Effector memory CD4-positive, alpha-beta T cell (primary cell): Measurements from ENCODE around the gene ELMO2.

Experiments
- DNase-seq, 3 donors: peaks; one replicate each; pipeline ENCODE4 v3.0.0-alpha.2; 2020
- H3K27ac ChIP-seq: 2 replicates; pipeline ENCODE4 v1.7.0; 2013; ENCODE audit warnings: mild to moderate bottlenecking, low read length, moderate library complexity; ENCODE audit not compliant: insufficient read depth, poor library complexity, severe bottlenecking
- H3K27me3 ChIP-seq: replicated peaks from 2 replicates; pipeline ENCODE4 v1.7.0; 2013; ENCODE audit warnings: mild to moderate bottlenecking, low read length; ENCODE audit not compliant: insufficient read depth, control insufficient read depth, poor library complexity, severe bottlenecking
- H3K36me3 ChIP-seq: 2 replicates; pipeline ENCODE4 v1.7.0; 2013; ENCODE audit warnings: mild to moderate bottlenecking, low read length, moderate library complexity; ENCODE audit not compliant: control insufficient read depth, insufficient read depth
- H3K4me1 ChIP-seq: 2 replicates; pipeline ENCODE4 v1.7.0; 2013; ENCODE audit warnings: low read length, mild to moderate bottlenecking; ENCODE audit not compliant: control insufficient read depth, insufficient read depth, poor library complexity, severe bottlenecking
- H3K4me3 ChIP-seq: 2 replicates; pipeline ENCODE4 v1.7.0; 2013; ENCODE audit warnings: low read length, low read depth, mild to moderate bottlenecking; ENCODE audit not compliant: insufficient read depth, poor library complexity, severe bottlenecking
- H3K9me3 ChIP-seq: 2 replicates; pipeline ENCODE4 v1.7.0; 2013; ENCODE audit warnings: mild to moderate bottlenecking, low read length, moderate library complexity; ENCODE audit not compliant: control insufficient read depth

Gene ELMO2

GRCh38 chr20:46346770-46347169 is 59.6 kb downstream of the ELMO2 start:
- H3K36me3 ChIP-seq = peaks cover 16% of the 10 kb centered on the region

GRCh38 chr20:46344488-46345162 is 61.8 kb downstream of the ELMO2 start:
- Histone ChIP-seq H3K9me3 (no peaks in the 10 kb centered on the region), H3K4me1 (peaks cover 12% of the 10 kb centered on the region), H3K4me3 (no peak overlapping the region), H3K27ac (no peak overlapping the region), H3K36me3 (no peaks in the 10 kb centered on the region), H3K27me3 (peaks cover 3% of the 10 kb centered on the region)
- DNase-seq = no peak

More at GRCh38 chr20:46346770-46347169, 59.6 kb downstream of the ELMO2 start:
- no peaks in the 10 kb centered on the region for H3K9me3 ChIP-seq
- peaks cover 12% of the 10 kb centered on the region for H3K4me1 ChIP-seq
- no peaks in the 10 kb centered on the region for H3K27me3 ChIP-seq
- H3K4me3 ChIP-seq = no peak overlapping the region
- no peak for DNase-seq
- no peak overlapping the region for H3K27ac ChIP-seq

DNA sequence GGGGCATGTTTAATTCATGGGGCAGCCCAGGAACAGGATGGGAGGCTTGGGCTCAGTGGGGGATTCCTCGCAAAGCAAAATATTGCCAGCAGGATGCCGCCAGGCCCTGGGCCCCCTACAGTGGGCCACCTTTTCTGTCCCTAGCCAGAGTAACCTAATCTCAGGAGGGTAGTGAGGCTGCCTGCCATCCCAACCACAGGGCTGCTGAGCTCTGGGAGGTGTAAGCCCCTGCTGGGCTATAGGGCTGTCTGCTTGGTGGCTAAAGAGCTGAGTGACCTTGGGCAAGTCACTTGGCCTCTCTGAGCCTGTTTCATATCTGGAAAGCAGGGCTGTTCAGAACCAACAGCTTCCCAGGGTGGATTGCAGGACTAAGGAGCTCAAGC is 62.4 kb downstream of the ELMO2 start:
- H3K27me3 ChIP-seq = peaks cover 3% of the 10 kb centered on the region

DNA sequence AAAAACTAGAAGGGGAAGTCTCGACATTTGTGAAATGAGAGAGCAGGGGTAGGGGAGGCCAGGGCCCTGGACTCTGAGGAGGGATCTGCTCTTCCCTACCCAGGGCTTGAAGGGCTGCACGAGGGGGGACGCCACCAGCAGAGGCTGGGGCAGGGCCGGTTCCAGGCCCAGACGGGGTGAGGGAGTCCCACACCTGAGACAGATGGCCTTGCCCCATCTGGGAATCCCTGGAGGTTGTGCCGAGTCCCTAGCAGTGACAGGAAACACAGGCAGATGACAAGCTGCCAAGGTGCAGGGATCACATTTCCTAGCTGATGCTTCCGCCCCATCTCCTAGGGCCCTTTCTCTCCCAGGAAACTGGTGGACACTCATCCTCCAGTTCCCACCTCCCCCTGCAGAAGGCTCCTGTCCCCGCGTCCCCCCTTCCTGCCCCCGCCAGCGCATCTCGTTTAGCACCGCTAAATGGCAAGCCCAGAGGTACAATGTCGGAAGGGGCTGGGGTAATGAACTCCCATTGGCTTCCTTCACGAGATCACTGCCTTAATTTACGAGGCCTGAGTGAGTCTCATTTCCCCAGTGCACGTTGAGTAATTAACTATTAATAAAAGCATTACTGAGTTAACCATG is 63.0 kb downstream of the ELMO2 start:
- Histone ChIP-seq H3K27ac (no peak overlapping the region), H3K27me3 (peaks cover 7% of the 10 kb centered on the region), H3K4me3 (peak overlapping the region; percentile 10), H3K9me3 (no peaks in the 10 kb centered on the region), H3K36me3 (no peaks in the 10 kb centered on the region), H3K4me1 (peaks cover 12% of the 10 kb centered on the region)
- DNase-seq = no peak

More for the DNA sequence above, 62.4 kb downstream of the ELMO2 start:
- H3K36me3 ChIP-seq = no peaks in the 10 kb centered on the region
- no peak for DNase-seq
- no peak overlapping the region for H3K4me3 ChIP-seq
- H3K27ac ChIP-seq = no peak overlapping the region
- peaks cover 12% of the 10 kb centered on the region for H3K4me1 ChIP-seq
- H3K9me3 ChIP-seq = no peaks in the 10 kb centered on the region

DNA sequence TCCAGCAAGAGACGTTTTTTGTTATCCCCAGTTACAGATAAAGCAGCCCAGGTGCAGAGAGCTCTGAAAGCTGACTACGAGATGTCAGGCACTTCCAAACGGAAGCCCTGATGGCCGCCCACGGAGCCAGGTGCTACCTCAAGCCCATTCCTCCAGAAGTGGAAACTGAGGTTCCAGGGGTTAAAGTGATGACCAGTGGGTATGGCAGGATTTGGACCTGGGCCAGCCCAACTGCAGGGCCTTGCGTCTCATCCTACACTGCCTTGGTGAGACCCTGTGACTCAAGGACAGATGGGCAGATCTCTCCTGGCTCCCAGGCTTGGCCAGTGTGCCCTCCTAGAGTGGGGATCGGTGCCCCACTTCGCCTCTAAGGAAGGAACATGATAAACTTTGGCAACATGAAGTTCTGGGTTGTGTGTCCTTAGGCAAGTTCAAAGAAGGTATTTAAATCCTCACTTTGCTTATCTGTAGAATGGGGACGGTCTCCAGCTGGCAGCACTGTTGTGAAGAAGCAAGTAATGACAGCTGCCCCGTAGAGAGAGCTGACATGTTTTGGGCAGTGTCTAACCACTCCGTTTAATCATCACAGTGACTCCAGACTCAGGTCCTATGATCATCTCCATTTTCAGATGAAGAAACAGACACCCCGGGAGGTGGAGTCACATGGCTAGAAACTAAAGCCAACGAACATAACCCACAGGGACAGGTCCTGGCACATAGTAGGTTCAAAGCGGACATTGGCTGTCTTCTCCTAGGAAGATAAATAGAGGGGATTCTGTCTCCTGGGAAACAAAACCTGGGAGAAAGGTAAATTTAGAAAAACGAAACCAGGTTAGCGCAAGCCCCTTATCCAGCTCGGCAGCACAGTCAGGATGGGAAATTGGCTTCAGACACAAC is 63.7 kb downstream of the ELMO2 start:
- H3K27ac ChIP-seq = no peak overlapping the region
- H3K9me3 ChIP-seq = no peaks in the 10 kb centered on the region
- DNase-seq = no peak
- H3K4me3 ChIP-seq = no peak overlapping the region
- H3K36me3 ChIP-seq = no peaks in the 10 kb centered on the region
- peaks cover 7% of the 10 kb centered on the region for H3K27me3 ChIP-seq
- H3K4me1 ChIP-seq = peaks cover 12% of the 10 kb centered on the region

- peaks cover 7% of the 10 kb centered on the region for H3K27me3 ChIP-seq
- no peaks in the 10 kb centered on the region for H3K36me3 ChIP-seq
- H3K27ac ChIP-seq = no peak overlapping the region
- no peak for DNase-seq
- no peaks in the 10 kb centered on the region for H3K9me3 ChIP-seq
- no peak overlapping the region for H3K4me3 ChIP-seq
- peaks cover 12% of the 10 kb centered on the region for H3K4me1 ChIP-seq
These were observed 64.4 kb downstream of the ELMO2 start for GRCh38 chr20:46342010-46342378.

DNA sequence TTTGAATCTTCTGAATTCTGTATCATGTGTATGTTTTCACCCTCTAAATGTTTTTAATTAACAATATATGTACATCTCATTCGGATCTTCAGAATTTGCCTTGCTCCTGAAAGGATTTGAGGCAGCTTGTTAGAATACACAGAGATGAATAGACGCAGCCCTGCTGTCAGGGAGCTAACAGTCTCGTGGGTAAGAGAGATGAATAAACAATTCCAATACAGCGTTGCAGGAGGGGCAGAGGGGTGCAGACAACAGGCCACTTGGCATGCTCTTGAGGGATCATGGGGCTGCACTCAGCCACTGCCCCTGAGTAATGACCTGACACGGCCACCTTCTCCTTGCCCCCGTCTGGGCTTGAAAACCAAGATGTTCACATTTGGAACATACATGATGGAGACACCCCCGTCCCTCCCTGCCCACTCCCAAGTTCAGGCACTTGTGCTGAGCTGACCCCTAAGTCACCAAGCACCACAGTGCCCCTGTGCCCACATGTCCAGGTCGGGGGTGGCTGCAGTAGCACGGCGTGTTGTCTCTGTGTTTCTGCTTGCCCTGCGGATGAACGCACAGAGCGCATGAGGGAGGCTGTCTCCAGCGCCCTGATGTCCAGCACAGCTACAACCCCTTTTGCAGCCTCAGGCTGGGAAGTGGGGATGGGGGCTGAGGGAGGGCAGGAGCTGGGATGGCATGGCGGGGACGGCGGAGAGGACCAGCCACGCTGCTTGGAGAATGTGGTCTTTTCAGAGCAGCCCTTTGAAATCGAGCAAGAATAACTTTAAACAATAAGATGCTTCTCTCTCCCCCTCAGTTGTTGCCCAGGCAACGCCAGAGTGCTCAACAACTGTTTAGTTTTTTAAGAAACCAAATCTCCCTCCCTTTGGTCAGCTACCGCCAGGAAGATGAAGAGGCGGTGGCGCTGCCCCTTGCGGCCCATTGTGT is 65.1 kb downstream of the ELMO2 start:
- Histone ChIP-seq H3K36me3 (no peaks in the 10 kb centered on the region), H3K27ac (no peak overlapping the region), H3K9me3 (no peaks in the 10 kb centered on the region), H3K4me3 (no peak overlapping the region), H3K4me1 (peaks cover 12% of the 10 kb centered on the region), H3K27me3 (peaks cover 7% of the 10 kb centered on the region)
- DNase-seq = no peak

DNA sequence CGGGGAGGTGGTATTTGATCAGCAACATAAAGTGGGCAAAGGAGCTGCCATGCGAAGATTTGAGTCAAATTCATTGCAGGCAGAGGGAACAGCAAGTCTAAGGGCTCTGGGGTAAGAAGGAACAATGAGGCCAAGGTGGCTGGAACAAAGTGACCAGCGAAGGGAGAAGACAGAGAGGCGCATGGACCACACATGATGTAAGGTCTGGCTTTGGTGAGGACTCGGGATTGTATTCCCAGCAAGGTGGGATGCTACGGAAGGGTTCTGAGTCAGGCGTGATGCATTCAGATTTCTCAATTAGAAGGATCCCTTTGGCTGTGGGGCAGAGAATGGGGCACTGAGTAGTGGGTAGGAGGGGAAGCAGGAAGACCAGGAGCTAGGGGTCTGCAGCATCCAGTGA is 67.4 kb downstream of the ELMO2 start:
- Histone ChIP-seq H3K27ac (no peak overlapping the region), H3K4me3 (no peak overlapping the region), H3K27me3 (peaks cover 12% of the 10 kb centered on the region), H3K4me1 (peaks cover 12% of the 10 kb centered on the region), H3K9me3 (no peaks in the 10 kb centered on the region), H3K36me3 (no peaks in the 10 kb centered on the region)
- DNase-seq = no peak

GRCh38 chr20:46336735-46337134 is 69.7 kb downstream of the ELMO2 start:
- no peak overlapping the region for H3K27ac ChIP-seq
- H3K36me3 ChIP-seq = no peaks in the 10 kb centered on the region
- DNase-seq = no peak
- peaks cover 13% of the 10 kb centered on the region for H3K27me3 ChIP-seq
- no peaks in the 10 kb centered on the region for H3K9me3 ChIP-seq
- no peaks in the 10 kb centered on the region for H3K4me1 ChIP-seq
- no peak overlapping the region for H3K4me3 ChIP-seq
